Measurements from ENCODE around the gene KIAA0930. TPM values are rescaled to one million over a fixed set of nuclear protein-coding genes. Genes with fewer than 3 reads are reported as not detected.
"Not testable (repeated sequence)": the region's sequence is repeated elsewhere in the genome, so short reads cannot be mapped to it uniquely, and the experiment has no call there.

KIAA0930 gene
- total RNA-seq, 1 experiment from 2014 or later: 55.5 TPM

DNA sequence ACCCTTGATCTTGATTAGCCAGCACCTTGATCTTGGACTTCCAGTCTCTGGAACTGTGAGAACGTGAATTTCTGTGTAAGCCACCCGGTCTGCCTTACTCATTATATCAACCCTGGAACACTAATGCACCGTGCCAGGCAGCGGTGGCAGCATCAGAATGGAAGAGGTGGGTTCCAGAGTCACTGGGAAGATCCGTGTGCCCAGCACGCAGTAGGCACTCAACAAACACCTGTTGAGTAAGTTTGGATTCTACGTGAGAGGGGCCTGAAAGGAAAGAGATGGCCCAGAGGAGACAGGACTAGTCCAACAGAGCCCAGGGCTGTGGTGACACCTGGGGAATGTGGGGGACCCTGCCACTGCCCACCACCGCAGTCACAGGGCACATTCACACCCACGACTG is 37.4 kb upstream of the KIAA0930 start:
- no peak overlapping the region for H3K4me2 ChIP-seq
- intact Hi-C loops (cut with micrococcal nuclease; ENCODE audit: unreplicated experiment): no loop called here
- TF ChIP-seq EZH2 (IDR thresholded peaks at IDR 0.05; ENCODE audit: low read depth): no peak
- TF ChIP-seq CTCF (conservative IDR thresholded peaks at IDR 0.05): no peak
- H3K9me3 ChIP-seq (ENCODE audit: insufficient read depth, low read depth): no peaks in the 10 kb centered on the region
- no peaks in the 10 kb centered on the region for H3K9me2 ChIP-seq (ENCODE audit: insufficient read depth)
- H3F3A ChIP-seq (ENCODE audit: insufficient read depth, low read depth): peaks cover 22% of the 10 kb centered on the region
- H3K27me3 ChIP-seq (ENCODE audit: insufficient read depth, low read depth): no peaks in the 10 kb centered on the region
- no peak overlapping the region for H2AFZ ChIP-seq
- no peak overlapping the region for H3K4me3 ChIP-seq
- H3K27ac ChIP-seq: no peak overlapping the region
- POLR2A ChIA-PET (ENCODE audit: unreplicated experiment): no interaction called here
- H3K4me1 ChIP-seq (replicated peaks; ENCODE audit: insufficient read depth): peaks cover 28% of the 10 kb centered on the region
- CTCF ChIA-PET: no interaction called here
- H3K36me3 ChIP-seq (ENCODE audit: low read depth): no peaks in the 10 kb centered on the region
- DNase-seq: no peak
- no TSS peak for BruUV-seq (replicated peaks)
- no peaks in the 10 kb centered on the region for H3K79me2 ChIP-seq (ENCODE audit: low read depth)
- H4K20me1 ChIP-seq (ENCODE audit: insufficient read depth): no peaks in the 10 kb centered on the region

DNA sequence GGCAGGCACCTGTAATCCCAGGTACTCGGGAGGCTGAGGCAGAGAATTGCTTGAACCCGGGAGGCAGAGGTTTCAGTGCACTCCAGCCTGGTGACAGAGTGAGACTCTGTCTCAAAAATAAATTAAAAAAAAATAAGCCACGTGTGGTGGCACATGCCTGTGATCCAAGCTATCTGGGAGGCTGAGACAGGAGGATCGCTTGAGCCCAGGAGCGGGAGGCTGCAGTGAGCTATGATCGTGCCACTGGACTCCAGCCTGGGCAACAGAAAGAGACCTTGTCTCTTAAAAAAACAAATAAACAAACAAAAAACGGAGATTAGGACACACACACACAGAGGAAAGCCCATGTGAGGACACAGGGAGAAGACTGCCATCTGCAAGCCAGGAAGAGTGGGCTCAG is 37.0 kb upstream of the KIAA0930 start:
- H3K27ac ChIP-seq; POLR2A ChIA-PET (ENCODE audit: unreplicated experiment); H3K4me3 ChIP-seq; H3K4me2 ChIP-seq; H3K9me2 ChIP-seq (ENCODE audit: insufficient read depth); H4K20me1 ChIP-seq (ENCODE audit: insufficient read depth); DNase-seq; BruUV-seq (replicated peaks); H3K36me3 ChIP-seq (ENCODE audit: low read depth); H3K27me3 ChIP-seq (ENCODE audit: insufficient read depth, low read depth); H3K79me2 ChIP-seq (ENCODE audit: low read depth); intact Hi-C loops (cut with micrococcal nuclease; ENCODE audit: unreplicated experiment); H3K9me3 ChIP-seq (ENCODE audit: insufficient read depth, low read depth); H2AFZ ChIP-seq: not testable (repeated sequence)
- CTCF ChIA-PET: interaction anchor here (0.6 kb wide), 1 partner anchor 445 kb away, joined by 4 read pairs; no protein-coding TSS in a partner anchor
- peaks cover 22% of the 10 kb centered on the region for H3F3A ChIP-seq (ENCODE audit: insufficient read depth, low read depth)
- peaks cover 28% of the 10 kb centered on the region for H3K4me1 ChIP-seq (replicated peaks; ENCODE audit: insufficient read depth)

DNA sequence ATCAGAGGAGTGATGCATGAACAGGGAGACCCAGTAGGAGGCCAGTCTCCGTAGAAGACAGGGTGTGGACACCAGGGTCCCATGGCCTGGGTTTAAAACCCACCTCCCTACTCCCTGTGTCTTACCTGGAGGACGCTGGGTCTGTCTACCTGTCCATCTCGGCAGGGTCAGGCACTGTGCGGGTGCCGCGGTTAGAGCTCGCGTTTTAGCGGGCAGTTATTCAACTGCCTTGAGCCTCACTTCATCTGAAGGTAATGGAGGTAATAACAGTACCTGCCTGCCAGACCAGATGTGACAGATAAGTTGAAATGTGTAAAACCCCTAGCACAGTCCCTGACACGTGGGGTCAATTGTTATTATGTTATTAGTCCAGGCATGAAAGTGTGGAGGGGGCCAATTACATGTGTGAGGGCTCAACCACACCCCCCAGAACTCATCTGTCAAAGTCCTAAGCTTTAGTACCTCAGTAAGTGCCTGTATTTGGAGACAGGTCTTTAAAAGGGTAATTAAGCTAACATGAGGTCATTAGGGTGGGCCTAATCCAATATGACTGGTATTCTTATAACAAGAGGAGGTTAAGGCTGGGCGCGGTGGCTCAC is 35.9 kb upstream of the KIAA0930 start:
- H3K4me1 ChIP-seq (replicated peaks; ENCODE audit: insufficient read depth): peaks cover 28% of the 10 kb centered on the region
- H3K4me3 ChIP-seq: no peak overlapping the region
- H3K79me2 ChIP-seq (ENCODE audit: low read depth): no peaks in the 10 kb centered on the region
- no peak for DNase-seq
- H3K27me3 ChIP-seq (ENCODE audit: insufficient read depth, low read depth): no peaks in the 10 kb centered on the region
- H3K9me2 ChIP-seq (ENCODE audit: insufficient read depth): no peaks in the 10 kb centered on the region
- no TSS peak for BruUV-seq (replicated peaks)
- H3K9me3 ChIP-seq (ENCODE audit: insufficient read depth, low read depth): no peaks in the 10 kb centered on the region
- no peak overlapping the region for H2AFZ ChIP-seq
- ChIA-PET POLR2A (ENCODE audit: unreplicated experiment) (no interaction called here), CTCF (no interaction called here)
- no peak overlapping the region for H3K4me2 ChIP-seq
- TF ChIP-seq CTCF (conservative IDR thresholded peaks at IDR 0.05) (no peak), EZH2 (IDR thresholded peaks at IDR 0.05; ENCODE audit: low read depth) (no peak)
- intact Hi-C loops (cut with micrococcal nuclease; ENCODE audit: unreplicated experiment): no loop called here
- H3F3A ChIP-seq (ENCODE audit: insufficient read depth, low read depth): peaks cover 22% of the 10 kb centered on the region
- no peak overlapping the region for H3K27ac ChIP-seq
- no peaks in the 10 kb centered on the region for H4K20me1 ChIP-seq (ENCODE audit: insufficient read depth)
- no peaks in the 10 kb centered on the region for H3K36me3 ChIP-seq (ENCODE audit: low read depth)

Measured in PC-9 (cell line).